SIG-M5 treated with dmso at 0.1 percent for 504 hours (cell line): Measurements from ENCODE around the gene NECTIN1.

Experiments used
- DNase-seq: peaks from one replicate; lab custom pipeline; 2025; ENCODE audit not compliant: unreplicated experiment; lab: John Stamatoyannopoulos, UW

Gene NECTIN1

GRCh38 chr11:119728651-119729580 is at the start of gene NECTIN1:
Gene NECTIN1, minus strand, starts transcription at chr11:119729200. Its CDS starts 647 bp downstream, at chr11:119728553.
- peak; percentile 74 for DNase-seq

GRCh38 chr11:119778391-119779194 is 49.6 kb upstream of the NECTIN1 start:
- no peak for DNase-seq

GRCh38 chr11:119777940-119778339 is 48.9 kb upstream of the NECTIN1 start:
- no peak for DNase-seq

GRCh38 chr11:119776651-119777050 is 47.7 kb upstream of the NECTIN1 start:
- no peak for DNase-seq

GRCh38 chr11:119776031-119776636 is 47.1 kb upstream of the NECTIN1 start:
- DNase-seq = no peak

GRCh38 chr11:119774172-119774763 is 45.3 kb upstream of the NECTIN1 start:
- DNase-seq = no peak

- DNase-seq = no peak
These were observed 43.8 kb upstream of the NECTIN1 start for GRCh38 chr11:119772641-119773415.

GRCh38 chr11:119772076-119772475 is 43.1 kb upstream of the NECTIN1 start:
- DNase-seq = no peak

GRCh38 chr11:119771172-119771770 is 42.3 kb upstream of the NECTIN1 start:
- DNase-seq = no peak

- no peak for DNase-seq
These were observed 36.6 kb upstream of the NECTIN1 start for GRCh38 chr11:119765628-119766027.

GRCh38 chr11:119764108-119764868 is 35.3 kb upstream of the NECTIN1 start:
- no peak for DNase-seq

- no peak for DNase-seq
These were observed 34.2 kb upstream of the NECTIN1 start for GRCh38 chr11:119763071-119763728.

- DNase-seq = no peak
These were observed 30.9 kb upstream of the NECTIN1 start for GRCh38 chr11:119759747-119760412.

- peak; percentile 16 for DNase-seq
These were observed 30.3 kb upstream of the NECTIN1 start for GRCh38 chr11:119759324-119759723.

- DNase-seq = no peak
These were observed 29.3 kb upstream of the NECTIN1 start for GRCh38 chr11:119758291-119758690.

GRCh38 chr11:119757378-119757777 is 28.4 kb upstream of the NECTIN1 start:
- DNase-seq = no peak

GRCh38 chr11:119756169-119756865 is 27.3 kb upstream of the NECTIN1 start:
- no peak for DNase-seq
